Trophoblast cell (in vitro differentiated cells and primary cell): Measurements from ENCODE around the gene ALOX5.

Experiments used
- DNase-seq, 2 donors: peaks; one replicate each; pipeline ENCODE4 v3.0.0-alpha.2; 2016
- H2AFZ ChIP-seq: 2 replicates; pipeline ENCODE4 v1.6.1; 2013; ENCODE audit warnings: low read length, moderate library complexity, mild to moderate bottlenecking; ENCODE audit not compliant: insufficient read depth, poor library complexity
- H2AK5ac ChIP-seq: 2 replicates; pipeline ENCODE4 v1.6.1; 2013; ENCODE audit warnings: mild to moderate bottlenecking, low read length
- H2BK120ac ChIP-seq: 2 replicates; pipeline ENCODE4 v1.6.1; 2013; ENCODE audit warnings: low read length, mild to moderate bottlenecking, moderate library complexity; ENCODE audit not compliant: insufficient read depth, poor library complexity
- H2BK12ac ChIP-seq: 2 replicates; pipeline ENCODE4 v1.6.1; 2013; ENCODE audit warnings: mild to moderate bottlenecking, low read length, moderate library complexity
- H2BK5ac ChIP-seq: 2 replicates; pipeline ENCODE4 v1.6.1; 2013; ENCODE audit warnings: low read length, low read depth, moderate library complexity, mild to moderate bottlenecking; ENCODE audit not compliant: poor library complexity
- H3K14ac ChIP-seq: 2 replicates; pipeline ENCODE4 v1.6.1; 2013; ENCODE audit warnings: mild to moderate bottlenecking, low read length
- H3K18ac ChIP-seq: 2 replicates; pipeline ENCODE4 v1.6.1; 2013; ENCODE audit warnings: mild to moderate bottlenecking, low read length
- H3K23ac ChIP-seq: 2 replicates; pipeline ENCODE4 v1.6.1; 2013; ENCODE audit warnings: low read length
- H3K27ac ChIP-seq: 2 replicates; pipeline ENCODE4 v1.5.1; 2013; ENCODE audit warnings: low read depth, mild to moderate bottlenecking, inconsistent platforms, low read length, moderate library complexity
- H3K27me3 ChIP-seq: 2 replicates; pipeline ENCODE4 v1.6.1; 2013; ENCODE audit warnings: inconsistent platforms, mild to moderate bottlenecking, low read length, moderate library complexity; ENCODE audit not compliant: insufficient read depth
- H3K36me3 ChIP-seq, 2 experiments: 1 replicate in 1 of 2; 2 replicates in 1 of 2; pipeline ENCODE4 v1.6.1; 2013; ENCODE audit warnings: low read length in 2 of 2, mild to moderate bottlenecking in 2 of 2, moderate library complexity in 1 of 2; ENCODE audit not compliant: insufficient read depth in 2 of 2, control insufficient read depth in 1 of 2
- H3K4ac ChIP-seq: 2 replicates; pipeline ENCODE4 v1.6.1; 2013; ENCODE audit warnings: low read depth, mild to moderate bottlenecking, low read length, moderate library complexity
- H3K4me1 ChIP-seq, 2 experiments: 1 replicate in 1 of 2; 2 replicates in 1 of 2; pipeline ENCODE4 v1.6.1; 2013; ENCODE audit warnings: low read length in 2 of 2, mild to moderate bottlenecking in 2 of 2, moderate library complexity in 1 of 2; ENCODE audit not compliant: insufficient read depth in 2 of 2, control insufficient read depth in 1 of 2
- H3K4me2 ChIP-seq: 2 replicates; pipeline ENCODE4 v1.6.1; 2013; ENCODE audit warnings: inconsistent platforms, mild to moderate bottlenecking, low read length, moderate library complexity
- H3K4me3 ChIP-seq: 2 replicates; pipeline ENCODE4 v1.5.1; 2013; ENCODE audit warnings: mild to moderate bottlenecking, low read depth, low read length, inconsistent platforms
- H3K79me1 ChIP-seq: one replicate; pipeline ENCODE4 v1.6.1; 2013; ENCODE audit warnings: low read length
- H3K79me2 ChIP-seq: 2 replicates; pipeline ENCODE4 v1.6.1; 2013; ENCODE audit warnings: low read length, mild to moderate bottlenecking; ENCODE audit not compliant: control insufficient read depth, insufficient read depth, poor library complexity
- H3K9ac ChIP-seq: 2 replicates; pipeline ENCODE4 v1.6.1; 2013; ENCODE audit warnings: mild to moderate bottlenecking, low read length
- H3K9me3 ChIP-seq: 2 replicates; pipeline ENCODE4 v1.6.1; 2013; ENCODE audit warnings: low read depth, mild to moderate bottlenecking, control low read depth, inconsistent platforms, low read length; ENCODE audit not compliant: insufficient read depth
- H4K12ac ChIP-seq: 2 replicates; pipeline ENCODE4 v1.6.1; 2013; ENCODE audit warnings: low read depth, mild to moderate bottlenecking, low read length, moderate library complexity
- H4K8ac ChIP-seq: 2 replicates; pipeline ENCODE4 v1.6.1; 2013; ENCODE audit warnings: low read depth, mild to moderate bottlenecking, low read length, moderate library complexity
- H4K91ac ChIP-seq: one replicate; pipeline ENCODE4 v1.6.1; 2013; ENCODE audit warnings: low read depth, mild to moderate bottlenecking, low read length, moderate library complexity
- WGBS: extraction: QIAGEN DNeasy Blood & Tissue Kit; methylation state at CpG from one replicate; pipeline ENCODE4 v1.1.7; 2013; ENCODE audit warnings: missing lambda C conversion rate; ENCODE audit not compliant: insufficient read length, insufficient coverage; ENCODE audit errors: extremely low coverage; 5-methylcytosine and 5-hydroxymethylcytosine counted together

The ALOX5 gene

GRCh38 chr10:45374350-45375052, 485 bp downstream of the ALOX5 start:
- Histone ChIP-seq H4K12ac (no peak overlapping the region), H4K8ac (no peak overlapping the region), H2AFZ (peak overlapping the region; percentile 47), H2BK5ac (no peak overlapping the region), H3K18ac (no peak overlapping the region), H4K91ac (no peak overlapping the region), H2BK120ac (no peak overlapping the region), H3K4me2 (peak overlapping the region; percentile 90), H3K9ac (no peak overlapping the region), H3K4me1 (peaks cover 11 to 13% of the 10 kb centered on the region in 2 experiments), H3K79me1 (no peaks in the 10 kb centered on the region), H2BK12ac (no peak overlapping the region), H3K27ac (no peak overlapping the region), H3K79me2 (no peaks in the 10 kb centered on the region), H2AK5ac (no peak overlapping the region), H3K27me3 (peaks cover 18% of the 10 kb centered on the region), H3K23ac (no peak overlapping the region), H3K9me3 (peaks cover 4% of the 10 kb centered on the region), H3K14ac (no peak overlapping the region), H3K36me3 (no peaks in the 10 kb centered on the region), H3K4ac (no peak overlapping the region), H3K4me3 (peak overlapping the region; percentile 72)
- no peak for DNase-seq
- no CpG with 5 or more reads among the region's 51 CpGs for WGBS

- H3K79me2 ChIP-seq: no peaks in the 10 kb centered on the region
- no peak overlapping the region for H4K12ac ChIP-seq
- no peak overlapping the region for H2BK120ac ChIP-seq
- no peak overlapping the region for H3K4ac ChIP-seq
- H3K27me3 ChIP-seq: peaks cover 18% of the 10 kb centered on the region
- no peak overlapping the region for H3K14ac ChIP-seq
- no peak overlapping the region for H3K27ac ChIP-seq
- no peak overlapping the region for H3K18ac ChIP-seq
- H4K91ac ChIP-seq: no peak overlapping the region
- peaks cover 11 to 13% of the 10 kb centered on the region in 2 experiments for H3K4me1 ChIP-seq
- no peak overlapping the region for H2AFZ ChIP-seq
- H3K36me3 ChIP-seq: no peaks in the 10 kb centered on the region
- H2AK5ac ChIP-seq: no peak overlapping the region
- no peak overlapping the region for H2BK12ac ChIP-seq
- H3K9ac ChIP-seq: no peak overlapping the region
- H4K8ac ChIP-seq: no peak overlapping the region
- H3K9me3 ChIP-seq: peaks cover 4% of the 10 kb centered on the region
- no peak overlapping the region for H3K4me2 ChIP-seq
- no CpG with 5 or more reads among the region's 8 CpGs for WGBS
- no peak for DNase-seq
- H3K4me3 ChIP-seq: no peak overlapping the region
- H3K23ac ChIP-seq: no peak overlapping the region
- H3K79me1 ChIP-seq: no peaks in the 10 kb centered on the region
- no peak overlapping the region for H2BK5ac ChIP-seq
Observed at GRCh38 chr10:45375101-45375500, 1.1 kb downstream of the ALOX5 start.

- Histone ChIP-seq H2AK5ac (no peak overlapping the region), H2BK5ac (no peak overlapping the region), H3K4me3 (no peak overlapping the region), H3K4ac (no peak overlapping the region), H3K4me2 (no peak overlapping the region), H3K9me3 (peaks cover 4% of the 10 kb centered on the region), H2BK12ac (no peak overlapping the region), H4K12ac (no peak overlapping the region), H3K23ac (no peak overlapping the region), H4K91ac (no peak overlapping the region), H3K27ac (no peak overlapping the region), H3K79me2 (no peaks in the 10 kb centered on the region), H3K27me3 (peaks cover 18% of the 10 kb centered on the region), H3K14ac (no peak overlapping the region), H2BK120ac (no peak overlapping the region), H3K79me1 (no peaks in the 10 kb centered on the region), H3K18ac (no peak overlapping the region), H2AFZ (no peak overlapping the region), H4K8ac (no peak overlapping the region), H3K4me1 (peaks cover 11 to 13% of the 10 kb centered on the region in 2 experiments), H3K36me3 (no peaks in the 10 kb centered on the region), H3K9ac (no peak overlapping the region)
- no peak for DNase-seq
- no CpG with 5 or more reads among the region's 12 CpGs for WGBS
Observed at GRCh38 chr10:45375716-45376231, 1.8 kb downstream of the ALOX5 start.

- Histone ChIP-seq H4K91ac (no peak overlapping the region), H3K27me3 (peaks cover 18% of the 10 kb centered on the region), H2BK5ac (no peak overlapping the region), H2AFZ (no peak overlapping the region), H3K4me2 (no peak overlapping the region), H3K4me3 (no peak overlapping the region), H3K36me3 (no peaks in the 10 kb centered on the region), H3K79me2 (no peaks in the 10 kb centered on the region), H2BK12ac (no peak overlapping the region), H3K4ac (no peak overlapping the region), H3K79me1 (no peaks in the 10 kb centered on the region), H3K18ac (no peak overlapping the region), H3K23ac (no peak overlapping the region), H2BK120ac (no peak overlapping the region), H3K4me1 (peaks cover 11 to 13% of the 10 kb centered on the region in 2 experiments), H4K12ac (no peak overlapping the region), H3K9ac (no peak overlapping the region), H2AK5ac (no peak overlapping the region), H4K8ac (no peak overlapping the region), H3K14ac (no peak overlapping the region), H3K9me3 (peaks cover 4% of the 10 kb centered on the region), H3K27ac (no peak overlapping the region)
- DNase-seq: peak in 1 of 2 donors; percentile 40
- WGBS: no CpG with 5 or more reads among the region's 2 CpGs
Observed at GRCh38 chr10:45376371-45376801, 2.4 kb downstream of the ALOX5 start.
